ENCODE measurements around the gene XRCC3.
A peak's percentile ranks its signal among the peaks of the same experiment; 100 is the strongest.

The XRCC3 gene

DNA sequence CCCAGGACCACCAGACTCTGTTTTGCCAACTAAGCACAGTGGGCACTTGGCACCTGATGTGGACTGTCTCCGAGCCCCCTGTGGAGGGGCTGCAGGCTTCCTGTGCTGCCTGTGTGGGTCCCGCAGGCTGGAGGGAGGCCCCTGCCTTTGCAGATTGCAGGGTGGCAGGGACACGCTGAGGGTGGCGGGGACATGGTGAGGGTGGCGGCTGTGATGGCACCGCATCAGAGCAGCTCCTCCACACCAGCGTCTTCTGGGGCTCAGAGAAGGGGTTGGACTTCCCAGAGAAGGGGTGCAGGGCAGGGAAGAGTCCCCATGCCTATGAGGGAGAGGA, 8.5 kb upstream of the XRCC3 start:
- CTCF ChIA-PET: no interaction called here
- no peak for TF ChIP-seq LEF1 (IDR thresholded peaks at IDR 0.05; ENCODE audit: borderline replicate concordance)
- TF ChIP-seq ZNF384 (IDR thresholded peaks at IDR 0.05): no peak
- no peak for TF ChIP-seq SP1 (IDR thresholded peaks at IDR 0.05)
- TF ChIP-seq FOXA1 (IDR thresholded peaks at IDR 0.05): no peak
- no peak for TF ChIP-seq L3MBTL2 (conservative IDR thresholded peaks at IDR 0.05)
- TF ChIP-seq NFRKB (IDR thresholded peaks at IDR 0.05): no peak
- TF ChIP-seq FOXM1 (IDR thresholded peaks at IDR 0.05; ENCODE audit: borderline replicate concordance): no peak
- no peak for TF ChIP-seq FOXK2 (IDR thresholded peaks at IDR 0.05)
- POLR2A ChIA-PET: no interaction called here
- no peak for DNase-seq (ENCODE audit: extremely low spot score)

DNA sequence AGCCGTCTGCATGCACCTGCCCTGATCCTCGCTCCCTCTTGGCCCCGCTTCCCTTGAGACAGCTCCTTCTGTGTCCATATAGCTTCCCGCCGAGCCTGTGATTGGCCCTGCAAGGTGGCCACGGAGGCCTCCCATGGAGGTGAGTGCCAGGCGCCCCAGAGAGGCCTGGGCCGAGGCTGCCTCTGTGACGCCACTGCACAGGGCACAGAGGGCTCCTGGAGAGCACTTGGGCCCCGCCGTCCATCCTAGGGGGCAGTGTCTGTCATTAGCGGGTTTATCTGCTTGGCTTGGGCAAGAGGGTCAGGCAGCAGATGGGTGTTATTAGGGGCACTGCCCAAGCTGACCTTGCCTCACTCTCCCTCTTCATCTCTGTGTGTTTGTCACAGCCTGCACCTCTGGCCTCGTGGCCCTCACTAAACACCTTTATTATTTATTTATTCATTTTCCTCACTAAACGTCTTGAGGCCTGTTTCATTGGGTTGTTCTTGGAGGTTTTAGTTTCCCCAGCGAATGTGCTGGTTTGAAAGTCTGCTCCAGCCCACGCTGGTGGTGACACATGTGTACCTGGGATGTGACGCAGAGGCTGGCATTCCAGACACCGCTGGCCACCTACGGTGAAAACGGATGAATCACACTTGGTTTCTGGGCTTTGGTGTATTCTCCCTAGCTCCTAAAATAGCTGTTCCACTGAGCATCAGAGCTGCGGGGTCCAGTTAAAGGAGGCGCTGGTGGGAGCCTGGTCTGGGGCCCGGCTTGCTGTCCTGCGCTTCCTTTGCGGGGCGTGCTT, 6.3 kb upstream of the XRCC3 start:
- TF ChIP-seq SP1 (IDR thresholded peaks at IDR 0.05): no peak
- no peak for TF ChIP-seq HDGF (IDR thresholded peaks at IDR 0.05; ENCODE audit: borderline replicate concordance)
- no peak for TF ChIP-seq TARDBP (IDR thresholded peaks at IDR 0.05)
- TF ChIP-seq, protein P1, sequence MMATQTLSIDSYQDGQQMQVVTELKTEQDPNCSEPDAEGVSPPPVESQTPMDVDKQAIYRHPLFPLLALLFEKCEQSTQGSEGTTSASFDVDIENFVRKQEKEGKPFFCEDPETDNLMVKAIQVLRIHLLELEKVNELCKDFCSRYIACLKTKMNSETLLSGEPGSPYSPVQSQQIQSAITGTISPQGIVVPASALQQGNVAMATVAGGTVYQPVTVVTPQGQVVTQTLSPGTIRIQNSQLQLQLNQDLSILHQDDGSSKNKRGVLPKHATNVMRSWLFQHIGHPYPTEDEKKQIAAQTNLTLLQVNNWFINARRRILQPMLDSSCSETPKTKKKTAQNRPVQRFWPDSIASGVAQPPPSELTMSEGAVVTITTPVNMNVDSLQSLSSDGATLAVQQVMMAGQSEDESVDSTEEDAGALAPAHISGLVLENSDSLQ (IDR thresholded peaks at IDR 0.05): no peak
- TF ChIP-seq FOXA1 (IDR thresholded peaks at IDR 0.05): no peak
- TF ChIP-seq ZNF384 (IDR thresholded peaks at IDR 0.05): no peak
- no peak for TF ChIP-seq BHLHE40 (IDR thresholded peaks at IDR 0.05; ENCODE audit: borderline replicate concordance)
- no peak for TF ChIP-seq CTBP1 (IDR thresholded peaks at IDR 0.05; ENCODE audit: borderline replicate concordance)
- TF ChIP-seq SUZ12 (IDR thresholded peaks at IDR 0.05): no peak
- no peak for TF ChIP-seq FOXM1 (IDR thresholded peaks at IDR 0.05; ENCODE audit: borderline replicate concordance)
- no peak for TF ChIP-seq ARNT (IDR thresholded peaks at IDR 0.05)
- TF ChIP-seq LEF1 (IDR thresholded peaks at IDR 0.05; ENCODE audit: borderline replicate concordance): no peak
- no peak for TF ChIP-seq ELF4 (IDR thresholded peaks at IDR 0.05)
- no peak for TF ChIP-seq FOXK2 (IDR thresholded peaks at IDR 0.05)
- no peak for TF ChIP-seq NFRKB (IDR thresholded peaks at IDR 0.05)
- ChIA-PET POLR2A (no interaction called here), CTCF (no interaction called here)
- no peak for DNase-seq (ENCODE audit: extremely low spot score)

DNA sequence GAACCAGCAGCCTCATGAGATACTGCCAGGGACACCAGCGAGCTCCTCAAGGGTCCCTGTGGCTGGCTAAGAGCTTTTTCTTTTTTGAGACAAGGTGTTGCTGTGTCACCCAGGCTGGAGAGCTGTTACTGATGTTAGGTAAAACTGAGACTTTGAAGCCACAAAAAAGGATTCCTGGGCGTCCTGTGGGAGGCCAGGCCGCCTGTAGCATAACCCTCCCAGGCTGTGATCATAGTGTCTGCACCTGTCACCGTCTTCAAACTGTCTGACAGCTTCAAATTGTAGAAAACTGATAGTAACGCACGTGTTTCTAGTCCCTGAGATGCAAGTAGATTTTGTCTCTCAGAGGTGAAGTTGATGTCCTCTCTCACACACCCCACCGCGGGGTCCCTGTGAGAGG, 4.5 kb upstream of the XRCC3 start:
- POLR2A ChIA-PET: no interaction called here
- TF ChIP-seq FOXK2 (IDR thresholded peaks at IDR 0.05) (no peak), ZNF384 (IDR thresholded peaks at IDR 0.05) (no peak), L3MBTL2 (conservative IDR thresholded peaks at IDR 0.05) (no peak), ARNT (IDR thresholded peaks at IDR 0.05) (no peak), SP1 (IDR thresholded peaks at IDR 0.05) (no peak), FOXM1 (IDR thresholded peaks at IDR 0.05; ENCODE audit: borderline replicate concordance) (no peak), LEF1 (IDR thresholded peaks at IDR 0.05; ENCODE audit: borderline replicate concordance) (no peak), CTBP1 (IDR thresholded peaks at IDR 0.05; ENCODE audit: borderline replicate concordance) (no peak), ELF4 (IDR thresholded peaks at IDR 0.05) (no peak), NFRKB (IDR thresholded peaks at IDR 0.05) (no peak), BHLHE40 (IDR thresholded peaks at IDR 0.05; ENCODE audit: borderline replicate concordance) (no peak), HDGF (IDR thresholded peaks at IDR 0.05; ENCODE audit: borderline replicate concordance) (no peak), SUZ12 (IDR thresholded peaks at IDR 0.05) (no peak), TARDBP (IDR thresholded peaks at IDR 0.05) (no peak), FOXA1 (IDR thresholded peaks at IDR 0.05) (no peak)
- TF ChIP-seq, protein P1 (IDR thresholded peaks at IDR 0.05): no peak
- DNase-seq (ENCODE audit: extremely low spot score): no peak
- CTCF ChIA-PET: interaction anchor here (0.8 to 1.4 kb wide), 2 partner anchors 13 to 191 kb away, joined by 3 read pairs; no protein-coding TSS in a partner anchor

DNA sequence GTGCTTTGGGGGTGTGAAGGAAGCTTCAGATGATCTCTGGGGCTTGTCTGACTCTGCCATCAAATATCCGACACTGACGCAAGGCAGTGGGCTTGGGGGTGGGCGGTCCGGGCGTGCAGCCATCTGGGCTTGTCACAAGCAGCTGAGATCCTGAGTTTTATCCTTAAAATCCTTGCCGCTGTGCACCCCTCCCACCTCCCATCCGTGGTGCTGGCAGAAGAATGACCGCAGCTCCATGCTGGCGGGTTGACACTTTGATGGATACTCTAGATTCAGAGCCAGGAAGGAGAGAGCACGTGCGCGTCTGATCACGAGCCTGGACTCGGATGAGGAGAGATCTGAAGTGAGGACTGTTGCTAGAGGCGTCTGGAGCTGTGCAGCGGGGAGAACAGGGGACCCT, 3.3 kb upstream of the XRCC3 start:
- POLR2A ChIA-PET: interaction anchor here (0.6 to 1.5 kb wide), 3 partner anchors 81 to 380 kb away, joined by 3 to 4 read pairs (median 4); partner anchors contain the start of gene KLC1

DNA sequence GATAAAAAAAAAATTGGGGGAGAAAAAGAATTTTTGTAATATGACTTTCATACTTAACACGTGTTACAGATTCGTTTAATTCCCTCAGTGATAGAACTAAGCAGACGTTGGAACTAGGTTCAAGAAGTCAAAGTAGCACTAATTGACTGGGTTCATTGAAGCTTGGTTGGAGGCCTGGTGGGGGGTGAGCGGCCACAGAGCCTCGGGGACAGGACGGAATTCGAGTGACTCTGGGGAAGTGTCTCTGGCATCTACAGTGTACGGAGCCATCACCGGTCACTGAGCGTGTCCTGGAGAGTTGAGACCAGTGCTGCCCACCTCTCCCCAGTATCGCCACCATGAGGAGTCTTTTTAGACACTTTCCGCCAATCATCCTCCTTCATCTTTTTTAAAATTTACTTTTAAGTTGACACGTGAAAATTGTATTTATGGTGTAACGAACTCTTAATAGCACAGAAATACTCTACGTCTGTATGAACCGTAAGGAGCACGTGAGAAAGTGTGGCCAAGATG, 1.7 kb upstream of the XRCC3 start:
- ChIA-PET CTCF (no interaction called here), POLR2A (interaction anchor here (1.4 to 3.0 kb wide), 2 partner anchors 14 to 92 kb away, joined by 4 to 11 read pairs; no protein-coding TSS in a partner anchor)
- no peak for DNase-seq (ENCODE audit: extremely low spot score)
- no peak for TF ChIP-seq NFRKB (IDR thresholded peaks at IDR 0.05)
- TF ChIP-seq CTBP1 (IDR thresholded peaks at IDR 0.05; ENCODE audit: borderline replicate concordance): no peak
- TF ChIP-seq HDGF (IDR thresholded peaks at IDR 0.05; ENCODE audit: borderline replicate concordance): no peak
- TF ChIP-seq ARNT (IDR thresholded peaks at IDR 0.05): no peak
- TF ChIP-seq FOXM1 (IDR thresholded peaks at IDR 0.05; ENCODE audit: borderline replicate concordance): no peak

More for the DNA sequence above, 3.3 kb upstream of the XRCC3 start:
- no peak for DNase-seq (ENCODE audit: extremely low spot score)
- TF ChIP-seq ZNF384 (IDR thresholded peaks at IDR 0.05): no peak
- no peak for TF ChIP-seq ELF4 (IDR thresholded peaks at IDR 0.05)
- no peak for TF ChIP-seq HDGF (IDR thresholded peaks at IDR 0.05; ENCODE audit: borderline replicate concordance)
- TF ChIP-seq SUZ12 (IDR thresholded peaks at IDR 0.05): no peak
- no peak for TF ChIP-seq ARNT (IDR thresholded peaks at IDR 0.05)
- no peak for TF ChIP-seq SP1 (IDR thresholded peaks at IDR 0.05)
- TF ChIP-seq FOXK2 (IDR thresholded peaks at IDR 0.05): no peak
- CTCF ChIA-PET: interaction anchor here (0.7 to 1.4 kb wide), 2 partner anchors 14 to 413 kb away, joined by 3 read pairs; no protein-coding TSS in a partner anchor

DNA sequence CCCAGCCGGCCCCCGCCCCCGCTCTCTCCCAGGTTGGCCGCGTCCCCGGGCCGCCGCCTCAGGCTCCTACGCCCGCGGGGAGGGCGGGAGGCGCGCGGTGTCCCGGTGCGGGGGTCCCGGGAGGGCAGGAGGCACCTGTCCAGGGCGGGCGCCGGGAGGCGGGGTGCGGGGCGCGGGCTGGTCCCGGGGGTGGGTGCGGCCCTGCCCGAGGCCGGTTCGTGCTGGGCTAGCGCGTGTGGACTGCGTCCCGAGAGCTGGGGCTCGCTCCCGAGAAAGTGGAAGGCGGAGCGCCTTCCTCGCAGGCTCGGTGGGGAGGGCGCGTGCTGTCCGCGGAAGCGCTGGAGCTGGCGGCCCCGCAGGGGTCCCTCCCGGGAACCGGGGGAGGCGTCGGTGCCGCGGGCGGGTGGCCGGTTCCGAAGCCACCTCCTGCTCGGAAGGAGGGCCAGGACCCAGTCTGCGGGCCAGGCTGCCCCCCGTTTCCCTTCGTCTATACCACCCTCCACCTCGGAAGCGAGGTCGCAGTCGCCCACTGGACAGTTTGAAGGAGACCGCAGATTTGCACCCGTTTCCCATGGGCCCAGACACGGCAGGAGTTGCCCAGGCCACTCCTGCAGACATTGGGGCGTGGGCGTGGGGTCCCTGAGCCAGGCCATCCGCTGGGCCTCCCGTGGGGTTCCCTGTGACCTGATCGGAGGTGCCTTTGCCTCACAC, 995 bp upstream of the XRCC3 start:
- no peak for TF ChIP-seq NFRKB (IDR thresholded peaks at IDR 0.05)
- no peak for TF ChIP-seq FOXA1 (IDR thresholded peaks at IDR 0.05)
- no peak for TF ChIP-seq ELF4 (IDR thresholded peaks at IDR 0.05)
- TF ChIP-seq BHLHE40 (IDR thresholded peaks at IDR 0.05; ENCODE audit: borderline replicate concordance): no peak
- TF ChIP-seq LEF1 (IDR thresholded peaks at IDR 0.05; ENCODE audit: borderline replicate concordance): no peak
- no peak for TF ChIP-seq TARDBP (IDR thresholded peaks at IDR 0.05)
- TF ChIP-seq ARNT (IDR thresholded peaks at IDR 0.05): no peak
- no peak for TF ChIP-seq HDGF (IDR thresholded peaks at IDR 0.05; ENCODE audit: borderline replicate concordance)
- TF ChIP-seq FOXK2 (IDR thresholded peaks at IDR 0.05): no peak
- TF ChIP-seq L3MBTL2 (conservative IDR thresholded peaks at IDR 0.05): no peak
- no peak for TF ChIP-seq ZNF384 (IDR thresholded peaks at IDR 0.05)
- no peak for TF ChIP-seq FOXM1 (IDR thresholded peaks at IDR 0.05; ENCODE audit: borderline replicate concordance)
- TF ChIP-seq, protein P1 (IDR thresholded peaks at IDR 0.05): no peak
- TF ChIP-seq SP1 (IDR thresholded peaks at IDR 0.05): no peak
- no peak for TF ChIP-seq CTBP1 (IDR thresholded peaks at IDR 0.05; ENCODE audit: borderline replicate concordance)
- no peak for TF ChIP-seq SUZ12 (IDR thresholded peaks at IDR 0.05)
- POLR2A ChIA-PET: interaction anchor here (0.5 to 3.0 kb wide), 17 partner anchors 9 to 185 kb away, joined by 3 to 13 read pairs (median 4); no protein-coding TSS in a partner anchor
- CTCF ChIA-PET: no interaction called here
- DNase-seq (ENCODE audit: extremely low spot score): peak; percentile 39
